ENCODE measurements around the gene TSPEAR.
"Not testable (repeated sequence)": the region's sequence is repeated elsewhere in the genome, so short reads cannot be mapped to it uniquely, and the experiment has no call there.

Gene TSPEAR

GRCh38 chr21:44625756-44626155 is 85.6 kb downstream of the TSPEAR start:
- DNase-seq: no peak

GRCh38 chr21:44623575-44623974 is 87.8 kb downstream of the TSPEAR start:
- no peak for DNase-seq

GRCh38 chr21:44619886-44620285 is 91.5 kb downstream of the TSPEAR start:
- DNase-seq: no peak

- DNase-seq: no peak
Measured at GRCh38 chr21:44618909-44619308, 92.5 kb downstream of the TSPEAR start.

GRCh38 chr21:44618504-44618903 is 92.9 kb downstream of the TSPEAR start:
- no peak for DNase-seq

- no peak for DNase-seq
Measured at GRCh38 chr21:44617071-44617501, 94.3 kb downstream of the TSPEAR start.

GRCh38 chr21:44616591-44616926 is 94.8 kb downstream of the TSPEAR start:
- DNase-seq: no peak

- no peak for DNase-seq
Measured at GRCh38 chr21:44615911-44616590, 95.3 kb downstream of the TSPEAR start.

GRCh38 chr21:44615466-44615865 is 95.9 kb downstream of the TSPEAR start:
- DNase-seq: no peak

GRCh38 chr21:44614961-44615391 is 96.4 kb downstream of the TSPEAR start:
- DNase-seq: no peak

- no peak for DNase-seq
Measured at GRCh38 chr21:44614161-44614631, 97.2 kb downstream of the TSPEAR start.

- DNase-seq: no peak
Measured at GRCh38 chr21:44613386-44614155, 97.8 kb downstream of the TSPEAR start.

- no peak for DNase-seq
Measured at GRCh38 chr21:44612669-44613229, 98.6 kb downstream of the TSPEAR start.

GRCh38 chr21:44612029-44612486 is 99.3 kb downstream of the TSPEAR start, which contains the start of gene KRTAP10-8:
Gene KRTAP10-8 (plus strand): TSS chr21:44612079. CDS start chr21:44612101, 22 bp downstream.
- no peak for DNase-seq

GRCh38 chr21:44611551-44611950 is 99.8 kb downstream of the TSPEAR start:
- no peak for DNase-seq

- not testable (repeated sequence) for DNase-seq
Measured at GRCh38 chr21:44610157-44610843, 101.1 kb downstream of the TSPEAR start.

- DNase-seq: no peak
Measured at GRCh38 chr21:44609193-44609592, 102.2 kb downstream of the TSPEAR start.

- DNase-seq: no peak
Measured at GRCh38 chr21:44606495-44606894, 104.9 kb downstream of the TSPEAR start.

- DNase-seq: no peak
Measured at GRCh38 chr21:44603911-44604310, 107.5 kb downstream of the TSPEAR start.

- DNase-seq: no peak
Measured at GRCh38 chr21:44603109-44603875, 108.1 kb downstream of the TSPEAR start.

- no peak for DNase-seq
Measured at GRCh38 chr21:44602463-44602850, 108.9 kb downstream of the TSPEAR start.

Measured in activated gamma-delta T cell (primary cell).